ENCODE measurements around the gene CIDEA.

DNA sequence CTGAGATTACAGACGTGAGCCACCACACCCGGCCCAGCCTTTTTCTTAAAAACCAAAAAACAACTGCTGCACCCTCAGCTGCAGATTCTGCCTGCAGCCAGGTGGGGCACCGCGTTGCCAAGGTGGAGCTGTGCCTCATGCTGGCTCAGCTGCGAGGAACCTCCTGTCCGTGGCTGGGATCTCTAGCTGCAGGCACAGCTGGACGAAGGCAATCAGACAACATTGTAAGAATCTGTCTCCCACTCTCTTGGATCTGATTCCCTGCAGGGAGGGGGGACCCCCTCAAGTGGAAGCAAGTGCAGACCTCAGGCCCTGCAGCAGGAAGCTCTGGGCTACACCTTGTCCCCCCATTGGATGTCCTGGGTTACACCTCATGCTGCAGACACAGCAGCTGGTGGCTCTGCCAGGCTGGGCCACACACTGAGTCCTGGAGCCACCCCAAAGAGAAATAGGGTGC lies 24.1 kb downstream of the CIDEA start:
- TF ChIP-seq, protein P1, sequence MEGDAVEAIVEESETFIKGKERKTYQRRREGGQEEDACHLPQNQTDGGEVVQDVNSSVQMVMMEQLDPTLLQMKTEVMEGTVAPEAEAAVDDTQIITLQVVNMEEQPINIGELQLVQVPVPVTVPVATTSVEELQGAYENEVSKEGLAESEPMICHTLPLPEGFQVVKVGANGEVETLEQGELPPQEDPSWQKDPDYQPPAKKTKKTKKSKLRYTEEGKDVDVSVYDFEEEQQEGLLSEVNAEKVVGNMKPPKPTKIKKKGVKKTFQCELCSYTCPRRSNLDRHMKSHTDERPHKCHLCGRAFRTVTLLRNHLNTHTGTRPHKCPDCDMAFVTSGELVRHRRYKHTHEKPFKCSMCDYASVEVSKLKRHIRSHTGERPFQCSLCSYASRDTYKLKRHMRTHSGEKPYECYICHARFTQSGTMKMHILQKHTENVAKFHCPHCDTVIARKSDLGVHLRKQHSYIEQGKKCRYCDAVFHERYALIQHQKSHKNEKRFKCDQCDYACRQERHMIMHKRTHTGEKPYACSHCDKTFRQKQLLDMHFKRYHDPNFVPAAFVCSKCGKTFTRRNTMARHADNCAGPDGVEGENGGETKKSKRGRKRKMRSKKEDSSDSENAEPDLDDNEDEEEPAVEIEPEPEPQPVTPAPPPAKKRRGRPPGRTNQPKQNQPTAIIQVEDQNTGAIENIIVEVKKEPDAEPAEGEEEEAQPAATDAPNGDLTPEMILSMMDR (IDR thresholded peaks at IDR 0.05) = no peak
- no peak for TF ChIP-seq POLR2A (IDR thresholded peaks at IDR 0.05)

Data from body of pancreas (tissue), 4 donors.